Activated CD4-positive, alpha-beta T cell treated with anti-CD3 and anti-CD28 coated beads, Interleukin-2, Interleukin-4, amounts not matched to agents 100 ng/mL and 50 ng/mL, durations not matched to agents 16 hours and 8 hours (primary cell): ENCODE measurements around the gene XKRX.

Experiments used
- DNase-seq: peaks from one replicate; pipeline ENCODE4 v3.0.0-alpha.2; 2020; ENCODE audit warnings: low spot score

Gene XKRX

GRCh38 chrX:100928660-100929613, at the start of gene XKRX:
Gene XKRX, minus strand, starts transcription at chrX:100928917. Its CDS starts 613 bp downstream, at chrX:100928304.
- DNase-seq = peak; percentile 20

- no peak for DNase-seq
Observed at GRCh38 chrX:100976211-100976610, 47.5 kb upstream of the XKRX start.

- DNase-seq = no peak
Observed at GRCh38 chrX:100975212-100975611, 46.5 kb upstream of the XKRX start.

DNA sequence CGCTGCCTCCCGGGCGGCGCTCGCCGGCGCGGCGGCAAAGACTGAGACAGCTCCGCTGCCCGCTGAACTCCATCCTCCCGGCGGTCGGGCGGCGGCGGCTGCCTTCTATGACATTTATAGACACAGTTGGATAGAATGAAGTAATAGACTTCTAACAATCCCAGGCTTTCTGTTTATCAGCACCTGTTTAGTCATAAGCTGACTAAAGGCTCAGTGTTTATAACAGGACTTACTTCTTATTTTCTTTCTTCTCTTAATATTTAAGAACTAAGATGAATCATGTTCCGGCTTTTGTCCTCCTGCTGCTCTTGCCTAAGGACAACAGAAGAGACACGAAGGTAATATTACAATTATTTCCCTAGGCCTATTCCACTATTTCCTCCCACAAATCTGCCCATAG, 44.7 kb upstream of the XKRX start:
- DNase-seq = no peak

DNA sequence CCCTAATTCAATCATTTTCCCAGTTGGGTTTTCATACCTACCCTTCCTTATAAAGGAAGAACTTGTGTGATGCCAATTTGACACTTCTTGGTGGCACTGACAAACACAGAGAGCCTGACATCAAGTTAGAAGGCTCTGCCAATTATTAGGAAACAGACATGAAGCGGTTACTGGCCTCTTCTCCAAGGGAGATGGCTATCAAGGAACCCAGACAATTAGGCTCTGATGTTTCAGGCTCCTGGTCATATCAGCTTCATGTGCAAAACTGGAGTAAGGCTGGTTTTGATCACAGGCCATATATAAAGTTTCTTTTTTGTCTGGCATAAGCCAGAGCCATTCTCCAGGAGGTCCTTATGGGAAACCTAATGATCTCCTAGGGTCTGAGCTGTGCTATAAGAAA, 41.2 kb upstream of the XKRX start:
- no peak for DNase-seq

DNA sequence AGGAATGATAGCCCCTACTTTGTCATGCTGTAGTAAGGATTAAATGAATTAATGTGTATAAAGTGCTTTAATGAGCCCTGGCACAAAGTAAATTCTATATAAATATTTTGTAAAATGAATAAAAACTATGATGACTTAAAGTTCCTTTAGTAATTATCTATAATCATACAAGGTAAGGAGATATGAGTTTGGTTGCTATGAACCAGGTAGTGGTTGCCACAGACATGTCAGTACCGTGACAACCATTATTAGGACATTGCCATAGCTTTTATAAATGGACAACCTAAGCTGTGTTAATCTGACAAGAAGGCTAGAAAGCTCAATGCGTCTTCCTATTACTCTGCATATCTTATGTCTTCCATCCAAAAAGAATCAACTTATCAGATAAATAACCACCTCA, 40.7 kb upstream of the XKRX start, which contains the start of gene ARL13A:
Gene ARL13A, plus strand, starts transcription at position 301 of the 400 bp plus-strand sequence. CDS start 3,982 bp downstream, outside the sequence.
- DNase-seq = no peak

DNA sequence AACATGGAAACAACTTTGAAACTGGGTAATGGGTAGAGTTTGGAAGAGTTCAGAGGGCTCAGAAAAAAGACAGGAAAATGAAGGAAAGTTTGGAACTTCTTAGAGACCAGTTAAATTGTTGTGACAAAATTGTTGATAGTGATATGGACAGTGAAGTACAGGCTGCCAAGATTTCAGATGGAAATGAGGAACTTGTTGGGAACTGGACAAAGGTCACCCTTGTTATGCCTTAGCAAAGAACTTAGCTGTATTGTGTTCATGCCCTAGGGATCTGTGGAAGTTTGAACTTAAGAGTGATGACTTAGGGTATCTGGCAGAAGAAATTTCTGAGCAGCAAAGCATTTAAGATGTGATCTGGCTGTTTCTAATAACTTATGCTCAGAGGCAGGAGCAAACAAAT, 35.6 kb upstream of the XKRX start:
- no peak for DNase-seq

GRCh38 chrX:100962811-100963210, 34.1 kb upstream of the XKRX start:
- no peak for DNase-seq

- no peak for DNase-seq
Observed at GRCh38 chrX:100948557-100948956, 19.8 kb upstream of the XKRX start.

DNA sequence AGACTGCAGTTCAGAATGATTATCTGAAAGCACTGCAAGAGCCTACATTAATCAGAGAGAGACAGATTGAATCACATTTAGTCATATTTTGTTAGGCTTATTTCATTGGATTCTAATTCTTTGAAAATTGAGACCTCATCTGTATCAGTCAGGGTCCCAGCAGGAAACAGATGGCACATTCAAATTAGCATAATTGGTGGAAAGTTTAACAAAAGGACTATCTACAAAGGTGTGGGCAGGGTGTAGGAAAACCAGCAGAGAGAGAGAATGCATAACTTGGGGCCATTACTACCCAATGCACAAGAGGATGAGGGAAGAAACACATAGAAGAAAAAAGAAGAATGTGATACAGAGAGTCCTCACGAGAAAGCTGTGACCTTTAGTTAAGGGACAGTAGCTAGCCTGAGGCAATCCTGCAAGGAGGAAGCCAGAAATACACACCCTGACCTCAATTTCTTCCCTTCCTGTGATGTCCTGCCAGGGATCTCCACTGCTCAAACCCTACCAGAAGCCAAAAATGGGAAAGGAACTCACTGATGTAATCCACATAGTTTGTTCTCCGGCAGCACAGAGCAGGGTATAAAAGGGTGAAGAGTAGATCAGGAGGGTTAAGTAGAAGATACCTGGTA, 17.7 kb upstream of the XKRX start:
- DNase-seq = no peak

- DNase-seq = no peak
Observed at GRCh38 chrX:100944601-100945000, 15.9 kb upstream of the XKRX start.

DNA sequence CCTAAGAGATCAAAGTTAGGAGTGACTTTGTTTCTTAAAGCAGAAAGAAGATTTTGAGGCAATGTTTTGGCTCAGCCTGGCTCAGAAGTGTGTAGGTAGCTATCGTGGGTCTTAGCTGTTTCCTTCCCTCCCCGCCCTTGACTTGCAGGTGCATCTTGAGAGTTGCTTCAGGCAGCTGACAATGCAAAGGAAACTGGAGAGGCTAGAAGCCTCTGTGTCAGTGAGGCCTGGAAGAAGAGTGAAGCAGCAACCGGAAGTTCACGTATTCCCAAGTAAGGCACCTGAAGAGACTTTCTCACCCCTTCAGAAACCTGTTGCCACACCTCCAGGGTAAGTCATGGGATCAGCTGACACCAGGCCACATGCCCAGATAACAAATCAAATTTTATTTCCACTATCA, 10.6 kb upstream of the XKRX start:
- no peak for DNase-seq

DNA sequence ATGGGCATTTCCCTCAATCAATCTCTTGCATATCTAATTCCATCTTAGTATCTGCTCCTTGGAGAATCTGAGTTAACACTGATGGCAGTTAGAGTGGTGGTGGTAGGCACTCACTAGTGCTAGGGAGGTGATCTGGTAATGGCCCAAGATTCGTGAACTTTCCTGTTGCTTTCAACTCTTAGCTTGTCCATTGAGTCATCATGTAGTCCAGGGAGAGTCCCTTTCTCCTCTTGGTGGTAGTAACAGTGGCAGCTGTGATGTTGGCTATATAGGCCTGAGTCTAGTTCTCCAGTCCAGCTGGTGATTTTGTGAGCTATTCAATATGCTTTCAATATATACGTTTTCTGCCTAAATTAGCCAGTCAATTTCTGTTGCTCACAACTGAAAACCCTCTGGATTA, 7.0 kb upstream of the XKRX start:
- DNase-seq = no peak

GRCh38 chrX:100931925-100932285, 3.2 kb upstream of the XKRX start:
- no peak for DNase-seq

GRCh38 chrX:100931218-100931924, 2.7 kb upstream of the XKRX start:
- peak; percentile 53 for DNase-seq

GRCh38 chrX:100926453-100926852, 2.3 kb downstream of the XKRX start:
- no peak for DNase-seq

- DNase-seq = no peak
Observed at GRCh38 chrX:100924375-100924774, 4.3 kb downstream of the XKRX start.

- DNase-seq = no peak
Observed at GRCh38 chrX:100915562-100915961, 13.2 kb downstream of the XKRX start.

GRCh38 chrX:100913111-100913510, 15.6 kb downstream of the XKRX start:
- DNase-seq = no peak

DNA sequence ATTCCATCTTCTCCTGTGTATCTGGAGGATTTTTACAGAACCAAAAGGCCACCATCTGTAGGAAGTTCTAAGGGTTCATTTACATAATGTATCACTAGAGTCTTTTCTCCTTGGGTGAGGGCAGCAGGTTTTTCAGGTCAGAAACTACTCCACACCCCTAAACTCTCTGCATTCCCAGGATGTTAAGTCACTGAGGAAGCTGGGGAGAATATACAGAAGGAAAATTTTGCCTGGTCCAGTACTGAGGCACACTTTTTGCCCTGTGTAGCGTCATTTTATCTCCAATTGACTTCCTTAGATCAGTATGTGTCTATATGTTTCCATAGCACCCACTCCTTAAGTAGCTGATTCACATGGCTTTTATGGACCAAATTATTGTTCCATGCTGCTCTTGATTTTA, 17.0 kb downstream of the XKRX start:
- no peak for DNase-seq

DNA sequence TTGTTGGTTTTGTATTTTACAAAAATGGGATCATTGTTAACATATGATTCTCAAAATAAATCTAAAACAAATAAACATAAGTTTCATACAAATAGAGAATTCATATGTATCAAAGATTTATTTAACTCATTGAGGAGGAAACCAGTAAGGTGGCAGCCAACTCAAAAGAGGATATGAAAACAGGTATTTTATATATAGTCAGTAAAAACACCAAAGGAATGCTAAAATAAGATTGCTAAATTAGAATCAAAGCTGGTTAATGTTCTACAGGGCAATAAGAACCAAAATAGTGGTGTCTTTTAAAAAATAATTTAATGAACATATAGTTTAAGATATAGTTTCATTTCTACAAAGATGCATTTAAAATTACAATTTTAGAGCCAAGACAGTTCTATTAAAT, 23.1 kb downstream of the XKRX start:
- DNase-seq = no peak

DNA sequence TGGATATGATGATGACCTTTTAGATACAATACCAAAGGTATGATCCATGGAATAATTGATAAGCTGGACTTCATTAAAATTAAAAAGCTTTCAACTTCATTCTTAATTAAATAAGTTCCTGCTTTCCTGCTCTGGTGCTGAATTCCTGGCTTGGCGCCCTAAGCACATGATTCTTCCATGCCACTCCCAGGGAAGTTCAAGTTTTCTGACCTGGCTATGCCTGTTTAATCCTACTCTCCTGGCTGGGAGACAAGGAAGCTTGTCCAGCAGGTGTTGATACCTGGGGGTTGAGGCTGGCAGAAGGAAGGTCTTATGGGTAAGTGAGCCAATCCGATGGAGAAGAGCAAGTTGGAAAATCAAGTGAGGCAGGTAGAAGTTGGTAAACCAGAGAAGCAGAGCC, 24.3 kb downstream of the XKRX start:
- no peak for DNase-seq
